Measurements from ENCODE around the gene ZSCAN18. TPM values are rescaled to one million over a fixed set of nuclear protein-coding genes. Genes with fewer than 3 reads are reported as not detected.
"Not testable (repeated sequence)": the region's sequence is repeated elsewhere in the genome, so short reads cannot be mapped to it uniquely, and the experiment has no call there.

Gene ZSCAN18, protein sequence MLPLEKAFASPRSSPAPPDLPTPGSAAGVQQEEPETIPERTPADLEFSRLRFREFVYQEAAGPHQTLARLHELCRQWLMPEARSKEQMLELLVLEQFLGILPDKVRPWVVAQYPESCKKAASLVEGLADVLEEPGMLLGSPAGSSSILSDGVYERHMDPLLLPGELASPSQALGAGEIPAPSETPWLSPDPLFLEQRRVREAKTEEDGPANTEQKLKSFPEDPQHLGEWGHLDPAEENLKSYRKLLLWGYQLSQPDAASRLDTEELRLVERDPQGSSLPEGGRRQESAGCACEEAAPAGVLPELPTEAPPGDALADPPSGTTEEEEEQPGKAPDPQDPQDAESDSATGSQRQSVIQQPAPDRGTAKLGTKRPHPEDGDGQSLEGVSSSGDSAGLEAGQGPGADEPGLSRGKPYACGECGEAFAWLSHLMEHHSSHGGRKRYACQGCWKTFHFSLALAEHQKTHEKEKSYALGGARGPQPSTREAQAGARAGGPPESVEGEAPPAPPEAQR
- total RNA-seq, result 76.1 TPM
- long read RNA-seq, transcript ZSCAN18-217 (7 exons, 2,190 nt), result major isoform, 81 of 170 reads
- long read RNA-seq, partial matches to known transcripts, result 31 of 170 reads
- long read RNA-seq, other reads (novel, unspliced or antisense), result 50 of 170 reads

DNA sequence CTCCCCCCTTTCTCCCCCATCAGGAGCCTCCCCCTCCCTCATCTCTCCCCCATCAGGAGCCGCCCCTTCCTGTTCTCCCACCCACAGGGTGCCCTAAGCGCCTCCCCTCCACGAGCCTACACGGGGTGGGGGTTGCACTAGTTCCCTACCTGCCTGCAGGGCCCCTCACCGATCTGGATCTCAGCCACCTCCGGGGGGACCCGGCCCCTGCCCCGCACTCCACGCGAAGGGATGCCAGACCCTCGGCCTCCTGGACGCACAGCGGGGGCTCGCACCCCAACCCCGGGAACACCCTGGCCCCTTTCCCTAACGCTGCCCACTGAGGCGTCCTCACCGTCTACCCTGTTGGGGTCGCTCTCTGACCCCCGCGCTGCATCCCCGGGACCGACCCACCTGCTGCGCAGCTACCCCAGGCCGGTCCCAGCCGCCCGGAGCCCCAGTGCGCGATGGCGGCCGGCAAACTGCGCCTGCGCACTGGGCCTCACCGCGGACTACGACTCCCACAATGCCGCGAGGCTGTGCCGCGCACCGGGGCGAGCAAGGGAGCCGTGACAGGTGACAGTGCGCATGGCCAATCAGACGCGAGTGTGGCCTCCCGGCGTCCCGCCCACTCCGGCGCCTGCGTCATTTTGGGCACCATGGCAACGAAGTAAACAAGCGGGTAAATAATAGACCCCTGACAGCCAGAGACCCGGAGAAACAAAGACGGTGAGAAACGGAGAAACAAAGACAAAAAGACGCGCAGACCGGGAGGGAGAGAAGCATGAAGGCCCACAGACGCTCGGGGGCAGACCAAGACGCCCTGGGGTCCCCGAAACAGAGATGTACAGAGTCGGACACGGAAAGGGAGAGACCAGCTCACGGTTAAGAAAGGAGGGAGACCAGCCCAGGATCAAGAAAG, at the start of gene ZSCAN18:
Gene ZSCAN18, minus strand, starts transcription at position 451 of the 901 bp plus-strand sequence. CDS start 7,964 bp downstream, outside the sequence.
- H3K9me3 ChIP-seq (replicated peaks), result peaks cover 66% of the 10 kb centered on the region
- H3K4me3 ChIP-seq, result peak within 1 kb of the TSS; percentile 97
- peaks cover 33% of the 10 kb centered on the region for H3K4me1 ChIP-seq
- intact Hi-C loops (cut with micrococcal nuclease), result no loop called here
- TF ChIP-seq, protein P1, sequence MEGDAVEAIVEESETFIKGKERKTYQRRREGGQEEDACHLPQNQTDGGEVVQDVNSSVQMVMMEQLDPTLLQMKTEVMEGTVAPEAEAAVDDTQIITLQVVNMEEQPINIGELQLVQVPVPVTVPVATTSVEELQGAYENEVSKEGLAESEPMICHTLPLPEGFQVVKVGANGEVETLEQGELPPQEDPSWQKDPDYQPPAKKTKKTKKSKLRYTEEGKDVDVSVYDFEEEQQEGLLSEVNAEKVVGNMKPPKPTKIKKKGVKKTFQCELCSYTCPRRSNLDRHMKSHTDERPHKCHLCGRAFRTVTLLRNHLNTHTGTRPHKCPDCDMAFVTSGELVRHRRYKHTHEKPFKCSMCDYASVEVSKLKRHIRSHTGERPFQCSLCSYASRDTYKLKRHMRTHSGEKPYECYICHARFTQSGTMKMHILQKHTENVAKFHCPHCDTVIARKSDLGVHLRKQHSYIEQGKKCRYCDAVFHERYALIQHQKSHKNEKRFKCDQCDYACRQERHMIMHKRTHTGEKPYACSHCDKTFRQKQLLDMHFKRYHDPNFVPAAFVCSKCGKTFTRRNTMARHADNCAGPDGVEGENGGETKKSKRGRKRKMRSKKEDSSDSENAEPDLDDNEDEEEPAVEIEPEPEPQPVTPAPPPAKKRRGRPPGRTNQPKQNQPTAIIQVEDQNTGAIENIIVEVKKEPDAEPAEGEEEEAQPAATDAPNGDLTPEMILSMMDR (IDR thresholded peaks at IDR 0.05; ENCODE audit: borderline replicate concordance), result no peak
- peak within 1 kb of the TSS; percentile 93 for H3K27ac ChIP-seq (replicated peaks)
- DNase-seq, result peak; percentile 97
- peaks cover 5% of the 10 kb centered on the region for H3K36me3 ChIP-seq
- no peaks in the 10 kb centered on the region for H3K27me3 ChIP-seq (ENCODE audit: low read depth)

DNA sequence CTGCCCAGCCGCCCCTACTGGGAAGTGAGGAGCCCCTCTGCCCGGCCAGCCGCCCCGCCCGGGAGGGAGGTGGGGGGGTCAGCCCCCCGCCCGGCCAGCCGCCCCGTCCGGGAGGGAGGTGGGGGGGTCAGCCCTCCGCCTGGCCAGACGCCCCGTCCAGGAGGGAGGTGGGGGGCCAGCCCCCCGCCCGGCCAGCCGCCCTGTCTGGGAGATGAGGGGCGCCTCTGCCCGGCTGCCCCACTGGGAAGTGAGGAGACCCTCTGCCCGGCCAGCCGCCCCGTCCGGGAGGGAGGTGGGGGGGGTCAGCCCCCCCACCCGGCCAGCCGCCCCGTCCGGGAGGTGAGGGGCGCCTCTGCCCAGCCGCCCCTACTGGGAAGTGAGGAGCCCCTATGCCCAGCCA, 49.4 kb upstream of the ZSCAN18 start:
- H3K4me3 ChIP-seq; H3K27ac ChIP-seq (replicated peaks); intact Hi-C loops (cut with micrococcal nuclease); H3K27me3 ChIP-seq (ENCODE audit: low read depth); DNase-seq: not testable (repeated sequence)
- Histone ChIP-seq H3K36me3 (peaks cover 34% of the 10 kb centered on the region), H3K4me1 (peaks cover 36% of the 10 kb centered on the region), H3K9me3 (replicated peaks) (peaks cover 49% of the 10 kb centered on the region)

DNA sequence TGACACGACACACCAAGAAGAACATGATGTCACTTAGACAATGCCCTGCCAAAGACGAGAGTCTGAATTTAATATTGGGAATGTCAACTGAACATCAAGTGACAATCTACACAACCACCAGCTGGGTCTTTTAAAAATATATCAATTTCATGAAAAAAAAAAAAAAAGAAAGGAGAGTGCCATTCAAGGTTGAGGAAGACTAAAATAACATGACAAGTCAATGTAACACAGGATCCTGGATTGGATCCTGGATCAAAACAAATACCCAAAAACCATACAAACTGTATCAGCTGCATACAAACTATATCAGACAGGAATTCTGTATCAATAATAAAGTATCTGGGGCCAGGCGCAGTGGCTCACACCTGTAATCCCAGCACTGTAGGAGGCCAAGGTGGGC, 47.8 kb upstream of the ZSCAN18 start:
- H3K27me3 ChIP-seq (ENCODE audit: low read depth), result no peaks in the 10 kb centered on the region
- intact Hi-C loops (cut with micrococcal nuclease), result no loop called here
- TF ChIP-seq, protein P1 (IDR thresholded peaks at IDR 0.05; ENCODE audit: borderline replicate concordance), result no peak
- H3K4me1 ChIP-seq, result peaks cover 21% of the 10 kb centered on the region
- H3K9me3 ChIP-seq (replicated peaks), result peaks cover 65% of the 10 kb centered on the region
- no peak for DNase-seq
- H3K4me3 ChIP-seq, result no peak overlapping the region
- H3K27ac ChIP-seq (replicated peaks), result no peak overlapping the region
- H3K36me3 ChIP-seq, result peaks cover 50% of the 10 kb centered on the region

DNA sequence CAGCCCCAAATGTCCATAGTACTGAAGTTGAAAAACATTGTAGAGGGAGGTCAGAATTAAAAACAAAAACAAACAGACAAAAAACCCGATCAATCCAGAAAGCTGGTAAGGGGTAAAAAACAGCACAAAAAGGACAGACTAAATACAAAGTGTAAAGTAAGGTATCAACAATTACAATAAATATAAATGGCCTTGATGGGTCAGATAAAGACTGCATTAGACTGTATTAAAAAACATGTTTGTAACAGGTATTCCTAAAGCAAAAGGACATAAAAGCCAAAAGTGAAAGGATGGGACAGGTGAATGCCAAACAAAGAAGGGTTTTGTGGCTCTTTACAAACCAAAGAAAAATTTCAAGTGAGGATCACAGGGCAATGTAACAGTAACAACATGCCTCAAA, 36.2 kb upstream of the ZSCAN18 start:
- H3K36me3 ChIP-seq, result peaks cover 100% of the 10 kb centered on the region
- TF ChIP-seq, protein P1 (IDR thresholded peaks at IDR 0.05; ENCODE audit: borderline replicate concordance), result no peak
- H3K27me3 ChIP-seq (ENCODE audit: low read depth), result no peaks in the 10 kb centered on the region
- H3K4me1 ChIP-seq, result no peaks in the 10 kb centered on the region
- no peak overlapping the region for H3K4me3 ChIP-seq
- no peak overlapping the region for H3K27ac ChIP-seq (replicated peaks)
- DNase-seq, result no peak
- intact Hi-C loops (cut with micrococcal nuclease), result no loop called here
- H3K9me3 ChIP-seq (replicated peaks), result peaks cover 100% of the 10 kb centered on the region

DNA sequence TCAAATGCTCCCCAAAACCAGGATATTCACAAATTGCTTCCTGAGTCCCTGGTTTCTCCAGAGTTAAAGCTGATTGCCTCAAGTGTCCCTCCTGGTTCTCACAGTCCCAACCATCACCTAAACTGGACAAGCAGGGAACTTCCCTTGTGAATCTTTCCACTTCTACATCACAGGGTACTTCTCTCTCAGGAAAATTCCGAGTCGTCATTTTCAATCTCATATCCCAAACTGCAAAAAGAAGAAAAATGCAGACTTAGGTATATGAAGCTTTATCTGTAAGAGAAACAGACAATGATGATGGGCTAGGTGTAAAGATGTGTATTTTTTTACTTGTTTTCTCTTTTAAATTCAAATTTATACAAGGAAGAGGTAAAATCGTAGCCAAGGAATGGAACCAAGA, 31.3 kb upstream of the ZSCAN18 start:
- H3K36me3 ChIP-seq, result peaks cover 98% of the 10 kb centered on the region
- DNase-seq, result no peak
- no peaks in the 10 kb centered on the region for H3K4me1 ChIP-seq
- H3K9me3 ChIP-seq (replicated peaks), result peaks cover 100% of the 10 kb centered on the region
- no peak overlapping the region for H3K27ac ChIP-seq (replicated peaks)
- TF ChIP-seq, protein P1 (IDR thresholded peaks at IDR 0.05; ENCODE audit: borderline replicate concordance), result no peak
- no peaks in the 10 kb centered on the region for H3K27me3 ChIP-seq (ENCODE audit: low read depth)
- no peak overlapping the region for H3K4me3 ChIP-seq
- intact Hi-C loops (cut with micrococcal nuclease), result no loop called here

All from left ventricle myocardium inferior (tissue), 1 donor.